SW480 (cell line): ENCODE data around the gene MACROD2.

ENCODE experiments used
- DNase-seq: peaks from one replicate; pipeline ENCODE4 v3.0.0-alpha.2; 2016; ENCODE audit warnings: low spot score

MACROD2 gene

GRCh38 chr20:14470231-14470899, 475.0 kb downstream of the MACROD2 start:
- no peak for DNase-seq

- DNase-seq, result no peak
Observed at GRCh38 chr20:14470977-14471661, 475.8 kb downstream of the MACROD2 start.

GRCh38 chr20:14477125-14477524, 481.8 kb downstream of the MACROD2 start:
- DNase-seq, result no peak

- DNase-seq, result no peak
Observed at GRCh38 chr20:14478126-14478525, 482.8 kb downstream of the MACROD2 start.

GRCh38 chr20:14481863-14482262, 486.5 kb downstream of the MACROD2 start:
- no peak for DNase-seq

- no peak for DNase-seq
Observed at GRCh38 chr20:14488212-14488611, 492.9 kb downstream of the MACROD2 start.

- DNase-seq, result no peak
Observed at GRCh38 chr20:14488756-14489479, 493.6 kb downstream of the MACROD2 start.

- no peak for DNase-seq
Observed at GRCh38 chr20:14489544-14489943, 494.2 kb downstream of the MACROD2 start.

GRCh38 chr20:14491436-14491835, 496.1 kb downstream of the MACROD2 start:
- DNase-seq, result no peak

GRCh38 chr20:14493408-14493807, 498.1 kb downstream of the MACROD2 start:
- DNase-seq, result no peak

GRCh38 chr20:14494355-14494754, 499.0 kb downstream of the MACROD2 start:
- DNase-seq, result no peak

- no peak for DNase-seq
Observed at GRCh38 chr20:14495066-14495465, 499.8 kb downstream of the MACROD2 start.

- DNase-seq, result no peak
Observed at GRCh38 chr20:14497004-14497403, 501.7 kb downstream of the MACROD2 start.

- DNase-seq, result no peak
Observed at GRCh38 chr20:14498772-14499171, 503.5 kb downstream of the MACROD2 start.

- no peak for DNase-seq
Observed at GRCh38 chr20:14505476-14505875, 510.2 kb downstream of the MACROD2 start.

GRCh38 chr20:14507711-14508110, 512.4 kb downstream of the MACROD2 start:
- no peak for DNase-seq

- no peak for DNase-seq
Observed at GRCh38 chr20:14510341-14510740, 515.0 kb downstream of the MACROD2 start.

GRCh38 chr20:14512839-14513238, 517.5 kb downstream of the MACROD2 start:
- DNase-seq, result no peak

GRCh38 chr20:14518648-14519047, 523.3 kb downstream of the MACROD2 start:
- DNase-seq, result no peak

GRCh38 chr20:14521016-14521415, 525.7 kb downstream of the MACROD2 start:
- no peak for DNase-seq

- no peak for DNase-seq
Observed at GRCh38 chr20:14521436-14521835, 526.1 kb downstream of the MACROD2 start.

GRCh38 chr20:14522595-14522994, 527.3 kb downstream of the MACROD2 start:
- DNase-seq, result no peak

GRCh38 chr20:14523090-14523489, 527.8 kb downstream of the MACROD2 start:
- no peak for DNase-seq
